ENCODE results near the gene DIP2C.
"Not testable (repeated sequence)": the region's sequence is repeated elsewhere in the genome, so short reads cannot be mapped to it uniquely, and the experiment has no call there.

Gene DIP2C

GRCh38 chr10:660970-661596, 28.4 kb downstream of the DIP2C start:
- no peak for DNase-seq (ENCODE audit: low read depth in 2 of 2)

GRCh38 chr10:660413-660969, 29.0 kb downstream of the DIP2C start:
- no peak for DNase-seq (ENCODE audit: low read depth in 2 of 2)

GRCh38 chr10:659688-660141, 29.8 kb downstream of the DIP2C start:
- DNase-seq (ENCODE audit: low read depth in 2 of 2): no peak

GRCh38 chr10:657816-658350, 31.6 kb downstream of the DIP2C start:
- not testable (repeated sequence) for DNase-seq (ENCODE audit: low read depth in 2 of 2)

- DNase-seq (ENCODE audit: low read depth in 2 of 2): no peak
Measured at GRCh38 chr10:656883-657282, 32.6 kb downstream of the DIP2C start.

- DNase-seq (ENCODE audit: low read depth in 2 of 2): no peak
Measured at GRCh38 chr10:655184-655583, 34.3 kb downstream of the DIP2C start.

- no peak for DNase-seq (ENCODE audit: low read depth in 2 of 2)
Measured at GRCh38 chr10:654647-654996, 34.8 kb downstream of the DIP2C start.

- no peak for DNase-seq (ENCODE audit: low read depth in 2 of 2)
Measured at GRCh38 chr10:653991-654646, 35.3 kb downstream of the DIP2C start.

- DNase-seq (ENCODE audit: low read depth in 2 of 2): not testable (repeated sequence)
Measured at GRCh38 chr10:652832-653459, 36.5 kb downstream of the DIP2C start.

GRCh38 chr10:652233-652632, 37.2 kb downstream of the DIP2C start:
- DNase-seq (ENCODE audit: low read depth in 2 of 2): no peak

GRCh38 chr10:651692-652091, 37.8 kb downstream of the DIP2C start:
- no peak for DNase-seq (ENCODE audit: low read depth in 2 of 2)

GRCh38 chr10:650886-651615, 38.4 kb downstream of the DIP2C start:
- DNase-seq (ENCODE audit: low read depth in 2 of 2): no peak

- no peak for DNase-seq (ENCODE audit: low read depth in 2 of 2)
Measured at GRCh38 chr10:650441-650851, 39.0 kb downstream of the DIP2C start.

GRCh38 chr10:649798-650440, 39.5 kb downstream of the DIP2C start:
- no peak for DNase-seq (ENCODE audit: low read depth in 2 of 2)

GRCh38 chr10:649445-649797, 40.0 kb downstream of the DIP2C start:
- DNase-seq (ENCODE audit: low read depth in 2 of 2): no peak

- not testable (repeated sequence) for DNase-seq (ENCODE audit: low read depth in 2 of 2)
Measured at GRCh38 chr10:647019-647418, 42.4 kb downstream of the DIP2C start.

GRCh38 chr10:646118-646524, 43.3 kb downstream of the DIP2C start:
- no peak for DNase-seq (ENCODE audit: low read depth in 2 of 2)

GRCh38 chr10:644943-645334, 44.5 kb downstream of the DIP2C start:
- no peak for DNase-seq (ENCODE audit: low read depth in 2 of 2)

- DNase-seq (ENCODE audit: low read depth in 2 of 2): no peak
Measured at GRCh38 chr10:644076-644942, 45.2 kb downstream of the DIP2C start.

- DNase-seq (ENCODE audit: low read depth in 2 of 2): no peak
Measured at GRCh38 chr10:642186-642890, 47.1 kb downstream of the DIP2C start.

Data from stimulated activated CD4-positive, alpha-beta T cell treated with anti-CD3 and anti-CD28 coated beads, Interleukin-15, amount 100 ng/mL, for 48 hours (primary cell).